GM13976 (cell line): ENCODE measurements around the gene SLC8B1.

Source experiments
- DNase-seq: peaks from one replicate; pipeline ENCODE4 v3.0.0; 2012; ENCODE audit warnings: low spot score
- in situ Hi-C: fragments of 300-500 bp; cut with MboI; formaldehyde crosslinking; loops from one replicate; pipeline ENCODE4 v1.12.0; 2022; ENCODE audit warnings: low sequenced_read_pairs, mixed read lengths, inconsistent platforms; ENCODE audit not compliant: unreplicated experiment
- TF ChIP-seq, protein P1 (sequence below): IDR thresholded peaks from 2 replicates; pipeline ENCODE4 v1.5.1; 2012; ENCODE audit warnings: borderline replicate concordance, mild to moderate bottlenecking; ENCODE audit not compliant: insufficient read depth; ENCODE audit errors: extremely low read depth, missing control alignments, control extremely low read depth

Gene SLC8B1

DNA sequence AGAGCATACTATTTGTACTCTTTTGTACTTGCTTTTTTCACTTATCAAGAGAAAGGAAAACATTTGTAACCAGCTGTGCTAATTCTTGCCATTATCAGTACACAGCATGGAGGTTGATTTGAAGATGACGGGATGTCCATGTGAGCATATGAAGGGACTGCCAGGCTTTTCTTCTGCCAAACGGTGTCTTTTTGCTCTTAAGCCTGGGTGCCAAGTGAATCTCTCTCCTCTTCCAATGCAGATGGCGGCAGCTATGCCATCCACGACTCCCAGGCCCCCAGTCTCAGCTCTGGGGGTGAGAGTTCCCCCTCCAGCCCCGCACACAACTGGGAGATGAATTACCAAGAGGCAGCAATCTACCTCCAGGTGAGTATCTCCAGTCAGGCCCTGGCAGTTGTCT is 74.8 kb downstream of the SLC8B1 start:
- DNase-seq: no peak
- TF ChIP-seq, protein P1, sequence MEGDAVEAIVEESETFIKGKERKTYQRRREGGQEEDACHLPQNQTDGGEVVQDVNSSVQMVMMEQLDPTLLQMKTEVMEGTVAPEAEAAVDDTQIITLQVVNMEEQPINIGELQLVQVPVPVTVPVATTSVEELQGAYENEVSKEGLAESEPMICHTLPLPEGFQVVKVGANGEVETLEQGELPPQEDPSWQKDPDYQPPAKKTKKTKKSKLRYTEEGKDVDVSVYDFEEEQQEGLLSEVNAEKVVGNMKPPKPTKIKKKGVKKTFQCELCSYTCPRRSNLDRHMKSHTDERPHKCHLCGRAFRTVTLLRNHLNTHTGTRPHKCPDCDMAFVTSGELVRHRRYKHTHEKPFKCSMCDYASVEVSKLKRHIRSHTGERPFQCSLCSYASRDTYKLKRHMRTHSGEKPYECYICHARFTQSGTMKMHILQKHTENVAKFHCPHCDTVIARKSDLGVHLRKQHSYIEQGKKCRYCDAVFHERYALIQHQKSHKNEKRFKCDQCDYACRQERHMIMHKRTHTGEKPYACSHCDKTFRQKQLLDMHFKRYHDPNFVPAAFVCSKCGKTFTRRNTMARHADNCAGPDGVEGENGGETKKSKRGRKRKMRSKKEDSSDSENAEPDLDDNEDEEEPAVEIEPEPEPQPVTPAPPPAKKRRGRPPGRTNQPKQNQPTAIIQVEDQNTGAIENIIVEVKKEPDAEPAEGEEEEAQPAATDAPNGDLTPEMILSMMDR: no peak
- in situ Hi-C loops: no loop called here

DNA sequence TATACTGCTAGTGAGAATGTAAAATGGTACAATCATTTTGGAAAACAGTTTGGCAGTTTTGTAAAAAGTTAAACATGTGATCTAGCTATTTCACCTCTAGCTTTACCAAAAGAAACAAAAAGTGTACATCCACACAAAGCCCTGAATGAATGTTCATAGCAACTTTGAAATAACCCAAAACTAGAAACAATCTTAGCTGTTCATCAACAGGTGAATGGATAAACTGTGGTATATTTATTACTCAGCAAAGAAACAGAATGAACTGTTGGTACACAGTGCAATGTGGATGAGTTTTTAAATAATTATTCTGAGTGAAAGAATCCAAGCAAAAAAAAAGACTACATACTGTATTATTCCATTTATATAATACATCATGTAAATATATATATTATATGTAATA is 77.3 kb downstream of the SLC8B1 start:
- in situ Hi-C loops: no loop called here
- TF ChIP-seq, protein P1: no peak
- no peak for DNase-seq

DNA sequence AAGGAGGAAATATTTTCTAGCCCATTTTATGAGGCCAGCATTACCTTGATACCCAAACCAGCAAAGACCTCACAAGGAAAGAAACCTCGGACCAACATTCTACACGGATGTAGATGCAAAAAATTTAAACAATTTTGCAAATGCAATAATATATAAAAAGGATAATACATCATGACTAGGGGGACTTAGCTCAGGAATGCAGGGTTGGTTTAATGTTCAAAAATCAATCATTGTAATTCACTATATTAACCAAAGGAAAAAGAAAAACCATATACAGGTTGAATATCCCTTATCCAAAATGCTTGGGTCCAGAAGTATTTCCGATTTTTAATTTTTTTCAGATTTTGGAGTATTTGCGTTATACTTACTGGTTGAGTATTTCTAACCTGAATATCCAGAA is 80.6 kb downstream of the SLC8B1 start:
- TF ChIP-seq, protein P1: no peak
- in situ Hi-C loops: no loop called here
- DNase-seq: no peak

DNA sequence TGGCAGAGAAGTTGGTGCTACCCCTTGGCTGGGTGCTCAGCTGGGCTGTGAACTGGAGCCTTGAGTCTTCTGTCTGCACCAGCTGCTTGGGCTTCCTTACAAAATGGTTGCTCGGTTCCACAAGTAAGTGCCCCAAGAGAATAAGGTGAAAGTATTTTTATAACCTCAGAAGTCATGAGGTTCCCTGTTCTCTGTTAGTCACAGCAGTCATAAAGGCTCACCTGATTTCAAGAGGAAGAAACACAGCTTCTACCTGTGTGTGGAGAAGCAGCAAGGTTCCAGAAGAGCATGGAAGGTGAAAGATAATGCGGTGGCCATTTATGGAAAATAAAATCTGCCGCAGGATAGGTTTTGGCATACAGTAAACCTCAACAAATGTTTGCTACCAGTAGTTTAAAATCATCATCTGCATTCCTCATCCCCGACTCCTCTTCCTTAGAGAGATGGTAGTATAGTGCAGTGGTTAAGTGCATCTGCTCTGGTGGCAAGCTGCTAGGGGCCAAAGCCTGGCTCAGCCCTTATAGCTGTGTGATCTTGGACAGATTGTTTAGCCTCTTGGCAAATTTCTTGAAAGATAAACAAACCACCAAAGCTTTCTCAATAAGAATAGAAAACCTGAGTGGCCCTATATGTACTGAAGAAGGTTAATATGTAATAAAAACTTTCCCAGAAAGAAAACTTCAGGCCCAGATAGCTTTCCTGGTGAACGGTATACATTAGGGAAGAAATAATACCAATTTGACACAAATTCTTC is 81.2 kb downstream of the SLC8B1 start:
- in situ Hi-C loops: no loop called here
- no peak for DNase-seq

DNA sequence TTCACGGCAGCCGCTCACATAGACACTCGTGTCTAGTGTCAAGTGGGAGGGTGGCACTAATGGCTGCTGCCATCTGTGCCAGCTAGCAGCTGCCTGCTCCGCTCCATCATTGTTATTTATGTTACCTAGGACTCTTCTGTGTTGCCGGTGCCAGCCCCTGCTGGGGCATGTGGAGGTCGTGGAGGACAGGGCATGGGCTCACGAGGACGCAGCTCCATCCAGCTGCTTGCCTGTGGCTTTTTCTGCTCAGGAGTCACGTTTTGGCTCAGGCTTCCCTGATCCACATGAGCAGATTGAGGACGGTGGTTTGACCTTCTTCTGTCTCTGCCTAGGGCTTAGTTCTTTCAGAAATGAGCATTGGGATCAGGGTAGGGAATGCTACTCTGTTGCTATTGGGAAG is 82.4 kb downstream of the SLC8B1 start:
- TF ChIP-seq, protein P1: no peak
- no peak for DNase-seq
- in situ Hi-C loops: no loop called here

More for the DNA sequence above, 81.2 kb downstream of the SLC8B1 start:
- TF ChIP-seq, protein P1: no peak

DNA sequence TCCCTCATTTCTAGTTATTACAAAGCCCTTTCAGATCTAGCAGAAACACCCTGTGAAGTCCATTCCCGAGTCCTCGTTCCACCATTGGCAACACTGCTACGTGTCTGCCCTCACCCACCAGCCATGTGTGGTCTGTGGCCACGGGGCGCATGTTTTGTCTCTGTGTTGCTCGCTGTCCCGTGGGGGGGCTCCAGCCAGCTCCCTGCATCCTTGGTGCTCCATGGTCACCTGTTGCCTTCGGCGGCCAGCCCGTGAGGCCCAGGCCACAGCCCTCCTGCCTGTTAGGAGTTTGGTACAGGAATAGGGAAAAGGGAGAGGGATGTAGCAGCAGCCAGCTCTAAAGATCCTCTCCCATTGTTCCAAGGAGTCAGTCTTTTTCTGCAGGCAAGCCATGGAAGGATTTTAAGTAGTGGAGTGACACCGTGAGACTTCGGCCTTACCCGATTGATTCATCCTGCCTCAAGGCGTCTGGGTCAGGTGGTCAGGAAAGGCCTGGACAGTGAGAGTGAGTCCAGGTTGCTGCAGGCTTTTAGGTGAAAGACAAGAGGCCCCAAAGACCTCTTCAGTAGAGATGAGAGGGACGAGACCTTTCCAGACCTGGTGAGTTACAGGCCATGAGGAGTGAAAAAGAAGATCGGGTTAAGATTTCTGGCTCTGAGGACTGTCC is 83.4 kb downstream of the SLC8B1 start:
- no peak for DNase-seq
- in situ Hi-C loops: no loop called here

More for the DNA sequence above, 83.4 kb downstream of the SLC8B1 start:
- TF ChIP-seq, protein P1: no peak
